GM20000 (cell line): ENCODE measurements around the gene AKIP1.

Experiments used
- DNase-seq: peaks from one replicate; pipeline ENCODE4 v3.0.0; 2012; ENCODE audit warnings: low spot score
- TF ChIP-seq, protein P1 (sequence below): IDR thresholded peaks from 2 replicates; pipeline ENCODE4 v1.5.1; 2012; ENCODE audit warnings: mild to moderate bottlenecking, control low read depth; ENCODE audit errors: extremely low read depth, missing control alignments

Gene AKIP1

DNA sequence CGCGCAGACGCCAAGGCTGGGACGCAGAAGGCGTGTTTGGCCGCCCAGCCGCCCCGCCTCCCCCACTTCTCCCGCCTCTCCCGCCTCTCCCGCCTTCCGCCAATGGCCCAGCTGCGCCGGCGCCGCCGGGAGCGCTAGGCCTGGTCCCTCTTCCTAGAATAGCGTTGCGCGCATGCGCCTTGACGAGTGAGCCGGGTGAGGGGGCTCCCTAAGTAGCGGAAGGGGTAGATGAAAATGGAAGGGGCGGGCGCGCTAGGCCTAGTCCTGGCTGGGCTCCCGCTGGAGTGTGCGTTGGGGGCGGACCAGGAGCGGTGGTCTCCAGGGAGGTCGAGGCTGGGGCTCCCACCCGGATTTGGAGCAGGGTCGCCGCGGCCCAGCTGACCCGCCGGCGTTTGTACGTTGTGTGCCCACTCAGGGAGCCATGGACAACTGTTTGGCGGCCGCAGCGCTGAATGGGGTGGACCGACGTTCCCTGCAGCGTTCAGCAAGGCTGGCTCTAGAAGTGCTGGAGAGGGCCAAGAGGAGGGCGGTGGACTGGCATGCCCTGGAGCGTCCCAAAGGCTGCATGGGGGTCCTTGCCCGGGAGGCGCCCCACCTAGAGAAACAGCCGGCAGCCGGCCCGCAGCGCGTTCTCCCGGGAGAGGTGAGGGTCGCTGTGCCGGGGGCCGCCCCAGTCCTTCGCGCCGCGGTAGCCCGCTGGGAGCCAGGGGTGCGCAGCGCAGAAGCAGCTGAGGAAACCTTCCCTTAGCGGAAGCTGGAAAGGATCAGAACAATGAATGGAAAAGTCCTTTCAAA lies at the start of gene AKIP1:
Gene AKIP1, plus strand, starts transcription at position 161 of the 795 bp plus-strand sequence. Its CDS starts 261 bp downstream, at position 422.
- peak; percentile 94 for DNase-seq
- TF ChIP-seq, protein P1, sequence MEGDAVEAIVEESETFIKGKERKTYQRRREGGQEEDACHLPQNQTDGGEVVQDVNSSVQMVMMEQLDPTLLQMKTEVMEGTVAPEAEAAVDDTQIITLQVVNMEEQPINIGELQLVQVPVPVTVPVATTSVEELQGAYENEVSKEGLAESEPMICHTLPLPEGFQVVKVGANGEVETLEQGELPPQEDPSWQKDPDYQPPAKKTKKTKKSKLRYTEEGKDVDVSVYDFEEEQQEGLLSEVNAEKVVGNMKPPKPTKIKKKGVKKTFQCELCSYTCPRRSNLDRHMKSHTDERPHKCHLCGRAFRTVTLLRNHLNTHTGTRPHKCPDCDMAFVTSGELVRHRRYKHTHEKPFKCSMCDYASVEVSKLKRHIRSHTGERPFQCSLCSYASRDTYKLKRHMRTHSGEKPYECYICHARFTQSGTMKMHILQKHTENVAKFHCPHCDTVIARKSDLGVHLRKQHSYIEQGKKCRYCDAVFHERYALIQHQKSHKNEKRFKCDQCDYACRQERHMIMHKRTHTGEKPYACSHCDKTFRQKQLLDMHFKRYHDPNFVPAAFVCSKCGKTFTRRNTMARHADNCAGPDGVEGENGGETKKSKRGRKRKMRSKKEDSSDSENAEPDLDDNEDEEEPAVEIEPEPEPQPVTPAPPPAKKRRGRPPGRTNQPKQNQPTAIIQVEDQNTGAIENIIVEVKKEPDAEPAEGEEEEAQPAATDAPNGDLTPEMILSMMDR = no peak

DNA sequence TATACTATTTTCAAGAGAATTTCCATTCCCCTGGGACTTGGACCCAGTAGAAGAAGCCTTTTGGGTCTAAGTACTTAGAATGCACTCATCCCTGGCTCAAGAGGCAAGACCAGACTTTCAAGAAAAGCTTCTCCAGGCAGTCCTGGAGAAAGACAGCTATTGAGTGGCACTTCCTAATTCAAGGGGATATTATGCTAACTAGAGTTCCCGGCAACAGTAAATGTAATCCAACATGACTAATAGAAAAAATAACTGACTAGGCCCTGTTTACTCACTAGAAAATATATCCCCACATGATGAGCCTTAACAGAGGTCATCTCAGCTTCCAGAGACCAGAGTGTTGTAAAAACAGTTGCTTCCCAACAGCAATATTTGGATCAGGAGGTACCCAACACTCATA lies 47.2 kb upstream of the AKIP1 start:
- DNase-seq = no peak

DNA sequence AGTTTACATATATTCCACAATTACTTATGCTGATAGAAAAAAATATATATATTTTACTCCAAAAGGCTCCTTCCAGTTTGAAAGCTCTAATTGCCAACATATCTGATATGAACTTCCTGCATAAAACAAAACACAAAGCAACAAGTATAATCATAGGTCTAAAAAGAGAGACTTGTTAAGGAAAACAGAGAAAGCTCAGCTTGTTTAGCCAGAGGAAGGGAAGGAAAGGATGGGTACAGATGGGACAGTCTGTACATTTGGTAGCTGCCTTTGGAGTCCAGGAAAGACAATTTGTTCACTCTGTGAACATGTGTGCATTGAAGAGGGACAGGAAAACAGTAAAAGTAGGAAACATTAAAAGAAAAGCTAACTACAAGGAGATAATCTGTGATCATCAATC lies 45.7 kb upstream of the AKIP1 start:
- TF ChIP-seq, protein P1 = no peak

More for the DNA sequence above, 47.2 kb upstream of the AKIP1 start:
- TF ChIP-seq, protein P1 = no peak

DNA sequence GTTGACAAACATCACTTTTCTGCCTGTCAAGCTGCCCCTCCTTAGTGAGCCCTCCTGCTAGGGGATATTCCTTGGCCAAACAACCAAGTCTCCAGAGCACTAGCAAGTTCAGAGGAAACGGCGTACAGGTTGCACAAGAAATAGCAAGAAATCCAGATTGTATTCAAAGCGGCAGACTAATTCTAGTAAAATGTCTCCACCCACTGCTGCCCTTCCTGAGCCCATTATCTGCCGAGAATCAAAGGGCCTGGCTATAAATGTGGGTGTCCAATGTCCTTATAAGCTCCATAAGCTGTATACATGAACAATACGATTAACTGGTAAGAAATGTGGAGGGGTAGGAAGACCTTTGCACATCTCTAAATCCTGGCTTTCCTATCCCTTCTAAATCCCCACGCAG lies 44.0 kb upstream of the AKIP1 start:
- TF ChIP-seq, protein P1 = no peak
- no peak for DNase-seq

More for the DNA sequence above, 45.7 kb upstream of the AKIP1 start:
- DNase-seq = no peak

DNA sequence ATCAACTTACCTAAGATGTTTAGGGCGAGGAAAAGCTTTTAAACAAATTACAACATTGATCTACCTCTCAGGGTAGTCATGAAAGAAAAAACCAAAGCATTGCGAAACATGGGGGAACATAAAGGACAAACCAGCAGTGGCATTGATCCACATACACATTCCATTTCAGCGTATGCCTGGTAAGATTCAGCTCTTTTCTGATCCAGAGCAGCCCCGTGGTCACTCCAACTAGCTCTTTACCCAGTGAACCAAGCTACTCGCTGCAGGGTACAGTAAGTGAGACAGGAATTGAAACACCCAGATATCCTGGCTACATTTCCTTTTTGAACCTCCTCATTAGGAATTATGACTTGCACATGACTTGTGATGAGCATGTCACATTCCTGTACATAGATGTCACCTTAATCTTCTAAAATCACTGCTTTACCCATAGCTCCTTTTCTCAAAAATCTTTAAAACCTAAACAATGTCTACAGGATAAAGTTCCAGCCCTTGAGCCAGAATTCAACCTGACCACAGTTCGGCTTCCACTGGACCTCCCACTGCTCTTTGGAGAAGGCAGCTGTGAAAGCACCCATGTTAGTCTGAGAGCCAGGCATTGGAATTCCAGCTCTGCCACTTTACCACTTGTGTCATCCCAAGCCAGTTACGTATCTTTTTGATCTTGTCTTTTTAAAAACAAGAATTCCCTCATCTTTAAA lies 42.9 kb upstream of the AKIP1 start:
- DNase-seq = no peak
- TF ChIP-seq, protein P1 = no peak

DNA sequence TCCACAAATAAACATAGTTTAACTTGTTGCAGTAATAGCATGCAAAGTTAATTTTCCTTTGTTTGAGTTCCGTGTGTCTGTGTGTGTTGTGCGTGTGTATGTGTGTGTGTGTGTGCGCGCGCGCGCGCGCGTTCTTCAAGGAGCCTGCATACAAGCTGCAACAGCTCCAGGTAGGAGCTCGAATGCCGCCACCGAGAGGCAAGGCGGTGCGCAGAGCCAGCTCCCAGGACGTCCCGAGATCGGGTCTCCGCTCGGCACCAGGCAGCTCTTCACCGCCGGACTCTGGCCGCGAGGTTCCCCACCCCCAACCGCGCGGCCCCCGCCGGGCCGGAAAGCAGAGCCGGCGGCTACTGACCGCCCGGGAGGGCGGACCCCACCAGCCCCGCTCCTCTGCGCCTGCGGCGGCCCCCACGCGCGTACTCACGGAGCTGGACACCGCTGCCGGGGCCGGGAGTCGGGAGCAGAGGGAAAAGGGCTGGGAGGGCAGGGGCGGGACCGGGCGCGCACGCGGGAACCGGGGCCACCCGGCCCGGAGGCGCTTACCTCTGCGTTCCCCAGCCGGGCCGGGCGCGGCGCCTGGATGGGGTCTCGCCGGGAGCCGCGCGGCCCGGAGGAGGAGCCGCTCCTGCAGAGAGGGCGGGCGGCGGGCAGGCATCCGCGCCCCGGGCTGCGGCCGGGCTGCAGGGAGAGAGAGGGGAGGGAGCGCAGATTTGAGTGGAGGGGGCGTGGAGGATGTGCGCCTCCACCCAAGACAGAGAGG lies 40.4 kb upstream of the AKIP1 start:
- TF ChIP-seq, protein P1 = no peak
- DNase-seq = peak; percentile 58
